Suprapubic skin (tissue), 4 donors: ENCODE measurements around the gene PARP15. TPM values are rescaled to one million over a fixed set of nuclear protein-coding genes. Genes with fewer than 3 reads are reported as not detected.

Experiments used
- DNase-seq, 2 donors: peaks; one replicate each; pipeline ENCODE4 v3.0.0-alpha.2; 2019; ENCODE audit warnings: low spot score in 2 of 2
- H3K27ac ChIP-seq: fragments of 200-600 bp; sonication (generic); one replicate; pipeline ENCODE4 v1.5.1; 2019
- H3K27me3 ChIP-seq: fragments of 200-600 bp; sonication (generic); one replicate; pipeline ENCODE4 v1.5.1; 2019
- H3K36me3 ChIP-seq: fragments of 200-600 bp; sonication (generic); one replicate; pipeline ENCODE4 v1.5.1; 2019
- H3K4me1 ChIP-seq: fragments of 200-600 bp; sonication (generic); one replicate; pipeline ENCODE4 v1.5.1; 2019
- H3K4me3 ChIP-seq: fragments of 200-600 bp; sonication (generic); one replicate; pipeline ENCODE4 v1.5.1; 2019; ENCODE audit warnings: mild to moderate bottlenecking
- H3K9me3 ChIP-seq: fragments of 200-600 bp; sonication (generic); one replicate; pipeline ENCODE4 v1.5.1; 2019
- CTCF ChIP-seq, 2 donors: fragments of 200-600 bp in 1 of 2; fragments of 450-650 bp in 1 of 2; sonication (generic) in 1 of 2; IDR thresholded peaks; one replicate each; pipeline ENCODE4 v1.5.1; 2016 to 2019; ENCODE audit warnings: antibody characterized with exemption in 2 of 2, mild to moderate bottlenecking in 1 of 2, moderate library complexity in 1 of 2
- EP300 ChIP-seq: sonication (generic); formaldehyde crosslinking; IDR thresholded peaks from one replicate; pipeline ENCODE4 v1.6.1; 2017; ENCODE audit warnings: antibody characterized with exemption
- POLR2A ChIP-seq, 2 donors: fragments of 450-650 bp; IDR thresholded peaks; one replicate each; pipeline ENCODE4 v1.6.1; 2017; ENCODE audit warnings: antibody characterized with exemption in 2 of 2, mild to moderate bottlenecking in 2 of 2, moderate library complexity in 2 of 2
- POLR2AphosphoS5 ChIP-seq, 3 donors: sonication (generic); formaldehyde crosslinking; IDR thresholded peaks; one replicate each; pipeline ENCODE4 v1.6.1; 2017; ENCODE audit warnings: antibody characterized with exemption in 3 of 3
- WGBS: methylation state at CpG from one replicate; pipeline ENCODE4 v1.1.5; 2018; 5-methylcytosine and 5-hydroxymethylcytosine counted together
- total RNA-seq, 4 donors: library from RNA; depleted of rRNA; stranded (reverse); fragments of >200 nt; gene quantifications; one replicate each; pipeline ENCODE4 v1.1.0, GENCODE V29; 2016

PARP15 gene
- total RNA-seq, 4 donors from 2014 or later, result 0.26 to 0.80 (median 0.51) TPM; not detected in 1

DNA sequence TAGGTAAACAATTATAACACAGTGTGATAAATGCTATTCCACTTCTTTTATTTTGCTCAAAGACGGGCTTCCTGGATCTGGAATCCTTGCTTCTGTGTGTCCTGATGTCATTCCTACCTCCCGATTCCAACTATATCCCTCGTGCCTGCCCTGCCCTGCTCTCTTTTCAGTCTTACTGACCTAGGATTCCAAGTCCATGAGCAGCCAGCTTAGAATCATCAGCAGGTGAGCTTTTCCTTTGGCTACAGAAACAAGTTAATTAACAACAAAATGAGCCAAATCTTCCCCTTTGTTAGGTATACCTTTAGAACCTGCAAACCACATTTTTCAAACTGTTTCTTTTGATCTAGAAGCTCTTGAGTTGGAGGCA is 40.8 kb upstream of the PARP15 start:
- Histone ChIP-seq H3K36me3 (peaks cover 73% of the 10 kb centered on the region), H3K4me1 (no peaks in the 10 kb centered on the region), H3K27ac (no peak overlapping the region), H3K4me3 (no peak overlapping the region), H3K9me3 (no peaks in the 10 kb centered on the region), H3K27me3 (no peaks in the 10 kb centered on the region)
- DNase-seq, result no peak
- TF ChIP-seq POLR2A (IDR thresholded peaks at IDR 0.05), result no peak
- no peak for TF ChIP-seq EP300
- no peak for TF ChIP-seq POLR2AphosphoS5 (IDR thresholded peaks at IDR 0.05)
- no peak for TF ChIP-seq CTCF (IDR thresholded peaks at IDR 0.05)
- 81% methylated on average over 3 of the region's 3 CpGs for WGBS

DNA sequence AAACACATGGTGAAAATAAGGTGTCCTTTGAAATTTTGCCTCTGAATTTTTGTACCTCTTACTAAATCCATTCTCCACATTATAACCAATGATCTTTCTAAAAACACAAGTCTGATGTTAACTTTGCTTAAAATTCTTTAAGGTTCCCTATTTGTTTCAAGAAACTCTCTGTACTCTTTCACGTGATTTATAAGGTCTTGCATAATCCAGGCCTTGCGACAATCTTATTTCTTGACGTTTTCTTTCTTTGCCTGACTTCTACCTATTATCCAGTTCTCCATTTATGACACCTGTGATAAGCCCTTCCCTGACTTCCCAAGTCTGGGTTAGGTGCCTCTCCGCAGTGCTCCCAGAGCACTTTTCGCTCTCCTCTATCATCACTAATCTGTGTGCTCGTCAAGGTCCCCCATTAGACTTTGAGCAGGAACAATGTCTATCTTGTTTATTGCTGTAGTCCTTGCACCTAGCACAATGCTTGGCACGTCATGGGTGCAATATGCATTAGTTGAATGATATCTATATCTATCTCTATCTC is 38.4 kb upstream of the PARP15 start:
- H3K4me3 ChIP-seq, result no peak overlapping the region
- no peak overlapping the region for H3K27ac ChIP-seq
- DNase-seq, result no peak
- H3K9me3 ChIP-seq, result no peaks in the 10 kb centered on the region
- no peaks in the 10 kb centered on the region for H3K4me1 ChIP-seq
- H3K27me3 ChIP-seq, result no peaks in the 10 kb centered on the region
- H3K36me3 ChIP-seq, result peaks cover 59% of the 10 kb centered on the region
- TF ChIP-seq POLR2A (IDR thresholded peaks at IDR 0.05) (no peak), POLR2AphosphoS5 (IDR thresholded peaks at IDR 0.05) (no peak), EP300 (no peak), CTCF (IDR thresholded peaks at IDR 0.05) (no peak)
- WGBS, result 88% methylated on average over 7 of the region's 7 CpGs

DNA sequence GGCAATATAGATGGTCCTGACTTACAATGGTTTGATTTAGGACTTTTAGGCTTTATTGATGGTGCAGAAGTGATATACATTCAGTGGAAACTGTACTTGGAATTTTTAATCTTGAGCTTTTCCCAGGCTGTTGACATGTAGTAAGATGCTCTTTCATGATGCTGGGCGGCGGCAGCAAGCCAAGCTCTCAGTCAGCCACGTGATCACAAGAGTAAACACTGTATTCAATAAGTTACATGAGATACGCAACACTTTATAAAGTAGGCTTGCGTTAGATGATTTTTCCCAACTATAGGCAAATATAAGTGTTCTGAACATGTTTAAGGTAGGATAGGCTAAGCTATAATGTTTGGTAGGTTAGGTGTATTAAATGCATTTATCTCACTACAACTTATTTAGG is 31.3 kb upstream of the PARP15 start:
- H3K27me3 ChIP-seq, result no peaks in the 10 kb centered on the region
- WGBS, result 94% methylated on average over 5 of the region's 5 CpGs
- no peak overlapping the region for H3K4me3 ChIP-seq
- H3K4me1 ChIP-seq, result no peaks in the 10 kb centered on the region
- H3K9me3 ChIP-seq, result no peaks in the 10 kb centered on the region
- TF ChIP-seq POLR2AphosphoS5 (IDR thresholded peaks at IDR 0.05) (no peak), POLR2A (IDR thresholded peaks at IDR 0.05) (no peak), CTCF (IDR thresholded peaks at IDR 0.05) (no peak), EP300 (no peak)
- no peak for DNase-seq
- H3K36me3 ChIP-seq, result peaks cover 67% of the 10 kb centered on the region
- H3K27ac ChIP-seq, result no peak overlapping the region

- no peak overlapping the region for H3K4me3 ChIP-seq
- H3K9me3 ChIP-seq, result no peaks in the 10 kb centered on the region
- H3K36me3 ChIP-seq, result peaks cover 76% of the 10 kb centered on the region
- no peak overlapping the region for H3K27ac ChIP-seq
- WGBS, result 71% methylated on average over 3 of the region's 3 CpGs
- H3K4me1 ChIP-seq, result no peaks in the 10 kb centered on the region
- no peak for TF ChIP-seq CTCF (IDR thresholded peaks at IDR 0.05)
- no peak for TF ChIP-seq POLR2AphosphoS5 (IDR thresholded peaks at IDR 0.05)
- no peak for TF ChIP-seq EP300
- TF ChIP-seq POLR2A (IDR thresholded peaks at IDR 0.05), result no peak
- no peaks in the 10 kb centered on the region for H3K27me3 ChIP-seq
- no peak for DNase-seq
Measured at GRCh38 chr3:122548076-122548475, 29.4 kb upstream of the PARP15 start.

- H3K36me3 ChIP-seq, result peaks cover 71% of the 10 kb centered on the region
Measured at GRCh38 chr3:122548619-122549018, 28.8 kb upstream of the PARP15 start.

More at GRCh38 chr3:122548619-122549018, 28.8 kb upstream of the PARP15 start:
- no peak for DNase-seq
- Histone ChIP-seq H3K9me3 (no peaks in the 10 kb centered on the region), H3K4me3 (no peak overlapping the region), H3K27ac (no peak overlapping the region), H3K4me1 (no peaks in the 10 kb centered on the region), H3K27me3 (no peaks in the 10 kb centered on the region)
- TF ChIP-seq EP300, result no peak
- no peak for TF ChIP-seq POLR2A (IDR thresholded peaks at IDR 0.05)
- TF ChIP-seq CTCF (IDR thresholded peaks at IDR 0.05), result no peak
- no peak for TF ChIP-seq POLR2AphosphoS5 (IDR thresholded peaks at IDR 0.05)
- 79% methylated on average over 1 of the region's 1 CpG for WGBS
